ENCODE measurements around the gene PFN3. TPM values are rescaled to one million over a fixed set of nuclear protein-coding genes. Genes with fewer than 3 reads are reported as not detected.

PFN3 gene
- total RNA-seq, 4 donors from 2014 or later = not detected

- peak overlapping the region in 3 of 4 donors; percentile 53 to 76 (median 64) for H3K27ac ChIP-seq
- H3K9me3 ChIP-seq = no peaks in the 10 kb centered on the region
- H3K27me3 ChIP-seq = peaks cover 7% of the 10 kb centered on the region
- 81% methylated on average over 5 of the region's 26 CpGs; no CpG with 5 or more reads in 1 of the 2 donors for WGBS, 2 donors (ENCODE audit: low coverage in 1 of 2)
- H3K36me3 ChIP-seq = peaks cover 0 to 10% of the 10 kb centered on the region in 2 donors
- ATAC-seq = no peak
- H3K4me1 ChIP-seq = peaks cover 0 to 57% (median 11%) of the 10 kb centered on the region in 3 donors
- peak in 1 of 2 donors; percentile 8 for TF ChIP-seq POLR2A (IDR thresholded peaks at IDR 0.05)
- TF ChIP-seq POLR2AphosphoS5 (IDR thresholded peaks at IDR 0.05) = no peak
- H3K4me3 ChIP-seq = peak overlapping the region; percentile 34 to 49
Measured at GRCh38 chr5:177371120-177372033, 29.1 kb downstream of the PFN3 start.

DNA sequence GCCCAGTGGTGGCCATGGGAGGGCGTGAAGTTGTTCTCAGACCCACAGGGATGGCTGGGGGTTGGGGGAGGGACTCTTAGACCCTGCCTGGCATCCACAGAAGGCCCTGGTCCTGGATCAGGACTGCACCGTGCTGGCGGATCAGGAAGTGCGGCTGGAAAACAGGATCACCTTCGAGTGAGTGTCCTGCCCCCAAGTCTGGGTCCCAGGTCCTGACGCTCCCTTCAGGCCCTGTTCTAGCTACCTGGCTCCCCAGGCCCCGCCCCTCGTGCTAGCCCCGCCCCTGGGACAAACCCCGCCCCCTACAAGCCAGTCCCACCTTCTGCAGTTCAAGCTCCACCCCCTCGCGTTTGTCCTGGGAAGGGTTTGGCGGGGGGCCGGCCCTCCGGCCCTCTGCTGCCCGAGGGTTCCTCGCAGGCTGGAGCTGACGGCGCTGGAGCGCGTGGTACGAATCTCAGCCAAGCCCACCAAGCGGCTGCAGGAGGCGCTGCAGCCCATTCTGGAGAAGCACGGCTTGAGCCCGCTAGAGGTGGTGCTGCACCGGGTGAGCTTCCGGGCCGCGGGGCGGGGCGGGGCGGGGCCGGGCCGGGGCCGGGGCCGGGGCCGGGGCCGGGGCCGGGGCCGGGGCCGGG, 29.9 kb downstream of the PFN3 start:
- Histone ChIP-seq H3K27me3 (peaks cover 7% of the 10 kb centered on the region), H3K4me3 (peak overlapping the region; percentile 34 to 49), H3K27ac (peak overlapping the region in 3 of 4 donors; percentile 53 to 76 (median 64)), H3K9me3 (no peaks in the 10 kb centered on the region), H3K36me3 (peaks cover 0 to 10% of the 10 kb centered on the region in 2 donors), H3K4me1 (peaks cover 0 to 65% (median 17%) of the 10 kb centered on the region in 3 donors)
- WGBS, 2 donors (ENCODE audit: low coverage in 1 of 2) = 0 to 70% methylated on average over 2 to 3 of the region's 42 CpGs
- peak; percentile 61 for ATAC-seq
- TF ChIP-seq POLR2AphosphoS5 (IDR thresholded peaks at IDR 0.05) (no peak), POLR2A (IDR thresholded peaks at IDR 0.05) (no peak), EP300 (IDR thresholded peaks at IDR 0.05) (no peak)
- TF ChIP-seq, protein P1, sequence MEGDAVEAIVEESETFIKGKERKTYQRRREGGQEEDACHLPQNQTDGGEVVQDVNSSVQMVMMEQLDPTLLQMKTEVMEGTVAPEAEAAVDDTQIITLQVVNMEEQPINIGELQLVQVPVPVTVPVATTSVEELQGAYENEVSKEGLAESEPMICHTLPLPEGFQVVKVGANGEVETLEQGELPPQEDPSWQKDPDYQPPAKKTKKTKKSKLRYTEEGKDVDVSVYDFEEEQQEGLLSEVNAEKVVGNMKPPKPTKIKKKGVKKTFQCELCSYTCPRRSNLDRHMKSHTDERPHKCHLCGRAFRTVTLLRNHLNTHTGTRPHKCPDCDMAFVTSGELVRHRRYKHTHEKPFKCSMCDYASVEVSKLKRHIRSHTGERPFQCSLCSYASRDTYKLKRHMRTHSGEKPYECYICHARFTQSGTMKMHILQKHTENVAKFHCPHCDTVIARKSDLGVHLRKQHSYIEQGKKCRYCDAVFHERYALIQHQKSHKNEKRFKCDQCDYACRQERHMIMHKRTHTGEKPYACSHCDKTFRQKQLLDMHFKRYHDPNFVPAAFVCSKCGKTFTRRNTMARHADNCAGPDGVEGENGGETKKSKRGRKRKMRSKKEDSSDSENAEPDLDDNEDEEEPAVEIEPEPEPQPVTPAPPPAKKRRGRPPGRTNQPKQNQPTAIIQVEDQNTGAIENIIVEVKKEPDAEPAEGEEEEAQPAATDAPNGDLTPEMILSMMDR (IDR thresholded peaks at IDR 0.05) = peak in 3 of 4 experiments; percentile 64 to 67 (median 65)

DNA sequence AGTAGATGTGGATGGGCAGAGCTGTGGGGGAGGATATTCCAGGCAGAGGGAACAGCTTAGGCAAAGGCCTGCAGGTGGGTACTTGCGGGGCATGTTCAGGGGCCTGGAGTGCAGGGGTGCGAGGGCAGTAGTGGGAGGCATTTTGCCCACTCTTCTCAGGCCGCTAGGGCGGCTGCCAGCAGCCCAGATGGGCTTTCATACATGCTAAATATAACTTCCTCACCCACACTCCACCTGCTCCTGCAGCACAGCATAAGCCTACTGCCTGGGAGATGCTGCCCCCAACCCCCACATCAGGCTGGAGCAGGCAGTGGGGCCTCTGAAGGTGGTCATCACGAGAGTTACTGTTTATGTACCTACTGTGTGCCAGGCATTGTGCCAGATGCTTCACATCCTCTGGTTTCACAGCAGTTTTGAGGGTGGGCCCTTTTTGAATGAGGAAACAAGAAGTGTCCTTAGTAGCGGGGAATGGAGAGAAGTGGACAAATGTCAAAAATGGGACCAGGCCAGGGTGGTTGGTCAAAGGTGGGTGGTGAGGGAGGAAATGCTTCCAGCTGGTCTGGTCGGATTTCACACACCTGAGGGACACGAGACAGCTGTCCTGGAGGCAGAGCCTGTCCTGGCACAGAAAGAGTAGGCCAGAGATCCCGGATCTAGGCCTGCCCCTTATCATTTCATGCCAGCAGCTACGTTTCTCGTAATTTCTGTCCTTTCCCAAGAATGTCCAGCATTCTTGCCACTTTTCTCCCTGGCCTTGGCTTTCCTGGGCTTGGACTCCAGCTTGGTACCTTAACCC, 30.6 kb downstream of the PFN3 start:
- TF ChIP-seq POLR2AphosphoS5 (IDR thresholded peaks at IDR 0.05) = no peak
- no peak for TF ChIP-seq EP300 (IDR thresholded peaks at IDR 0.05)
- TF ChIP-seq, protein P1 (IDR thresholded peaks at IDR 0.05) = no peak
- no peak for TF ChIP-seq POLR2A (IDR thresholded peaks at IDR 0.05)
- ATAC-seq = no peak
- WGBS, 2 donors (ENCODE audit: low coverage in 1 of 2) = 42 to 43% methylated on average over 4 to 7 of the region's 11 CpGs
- H3K4me3 ChIP-seq = no peak overlapping the region
- H3K36me3 ChIP-seq = peaks cover 0 to 10% of the 10 kb centered on the region in 2 donors
- no peaks in the 10 kb centered on the region for H3K9me3 ChIP-seq
- peak overlapping the region in 3 of 4 donors; percentile 53 to 76 (median 59) for H3K27ac ChIP-seq
- H3K27me3 ChIP-seq = peaks cover 1% of the 10 kb centered on the region
- peaks cover 0 to 71% (median 17%) of the 10 kb centered on the region in 3 donors for H3K4me1 ChIP-seq

GRCh38 chr5:177368869-177369644, 31.4 kb downstream of the PFN3 start:
- H3K9me3 ChIP-seq = no peaks in the 10 kb centered on the region
- H3K27me3 ChIP-seq = no peaks in the 10 kb centered on the region
- no peak for ATAC-seq
- H3K4me3 ChIP-seq = no peak overlapping the region
- peak overlapping the region in 1 of 4 donors; percentile 76 for H3K27ac ChIP-seq
- 59 to 89% methylated on average over 4 of the region's 5 CpGs for WGBS, 2 donors (ENCODE audit: low coverage in 1 of 2)
- peaks cover 0 to 10% of the 10 kb centered on the region in 2 donors for H3K36me3 ChIP-seq
- peaks cover 0 to 79% (median 17%) of the 10 kb centered on the region in 3 donors for H3K4me1 ChIP-seq
- no peak for TF ChIP-seq POLR2A (IDR thresholded peaks at IDR 0.05)
- TF ChIP-seq, protein P1 (IDR thresholded peaks at IDR 0.05) = peak in 3 of 4 experiments; percentile 31 to 51 (median 50)

Data from gastroesophageal sphincter (tissue), 4 donors.